GM18873 (cell line): Measurements from ENCODE around the gene FAM222B.
"Not testable (repeated sequence)": the region's sequence is repeated elsewhere in the genome, so short reads cannot be mapped to it uniquely, and the experiment has no call there.

Experiments used
- ATAC-seq: cut with Tn5 transposase; IDR thresholded peaks from one replicate; pipeline ENCODE4 v1.9.1; 2021; ENCODE audit warnings: mild to moderate bottlenecking, moderate library complexity, moderate number of reproducible peaks; ENCODE audit not compliant: unreplicated experiment, low FRiP score

FAM222B gene

DNA sequence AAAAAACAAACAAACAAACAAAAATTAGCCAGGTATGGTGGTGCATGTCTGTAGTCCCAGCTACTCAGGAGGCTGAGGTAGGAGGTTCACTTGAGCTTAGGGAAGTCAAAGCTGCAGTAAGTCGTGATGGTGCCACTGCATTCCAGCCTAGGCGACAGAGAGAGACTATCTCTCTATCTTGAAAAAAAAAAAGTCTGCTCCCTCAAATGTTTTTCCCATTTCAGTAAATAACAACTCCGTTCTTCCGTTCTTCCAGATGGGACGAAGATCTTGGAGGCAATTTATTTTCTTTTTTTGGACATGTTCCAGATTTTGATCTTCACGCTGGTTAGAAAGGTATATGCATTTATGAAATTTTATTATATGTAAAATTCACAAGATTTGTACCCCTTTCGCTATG, 31.2 kb upstream of the FAM222B start:
- ATAC-seq = no peak

DNA sequence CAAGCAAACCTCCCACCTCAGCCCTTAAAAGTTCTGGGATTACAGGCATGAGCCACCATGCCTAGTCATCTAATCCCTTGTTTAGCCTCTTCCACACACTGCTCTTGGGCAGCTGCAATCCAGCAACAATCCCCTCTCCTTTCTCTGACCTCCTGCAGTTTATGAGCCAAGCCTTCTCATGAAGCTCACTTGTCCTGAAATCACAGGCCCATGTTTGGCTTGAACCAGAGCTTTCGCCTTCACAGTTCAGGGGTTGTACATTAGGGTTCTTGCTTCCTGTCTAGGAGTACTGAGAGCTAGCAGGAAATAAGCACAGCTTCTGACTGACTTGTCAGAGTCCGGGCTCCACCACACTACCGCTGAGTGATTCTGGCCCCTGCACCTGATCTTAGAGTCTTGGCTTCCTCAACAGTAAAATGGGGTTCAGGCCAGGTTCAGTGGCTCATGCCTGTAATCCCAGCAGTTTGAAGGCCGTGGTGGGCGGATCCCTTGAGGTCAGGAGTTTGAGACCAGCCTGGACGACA, 28.5 kb upstream of the FAM222B start:
- peak; percentile 75 for ATAC-seq

DNA sequence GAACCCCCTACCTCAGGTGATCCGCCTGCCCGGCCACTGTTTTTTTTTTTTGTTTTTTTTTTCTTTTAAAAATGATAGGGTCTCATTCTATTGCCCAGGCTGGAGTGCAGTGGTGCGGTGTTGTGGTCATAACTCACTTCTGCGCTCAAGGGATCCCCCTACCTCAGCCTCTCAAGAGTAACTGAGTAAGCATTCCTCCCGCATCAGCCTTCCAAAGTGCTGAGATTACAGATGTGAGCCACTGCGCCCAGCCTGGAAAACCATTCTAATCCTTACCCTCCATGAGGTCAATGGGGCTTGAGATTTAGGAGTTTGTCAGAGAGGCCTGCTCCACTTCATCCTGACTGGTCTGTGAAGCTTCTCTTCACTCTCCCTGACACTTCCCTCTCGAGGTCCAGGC, 24.7 kb upstream of the FAM222B start:
- no peak for ATAC-seq

DNA sequence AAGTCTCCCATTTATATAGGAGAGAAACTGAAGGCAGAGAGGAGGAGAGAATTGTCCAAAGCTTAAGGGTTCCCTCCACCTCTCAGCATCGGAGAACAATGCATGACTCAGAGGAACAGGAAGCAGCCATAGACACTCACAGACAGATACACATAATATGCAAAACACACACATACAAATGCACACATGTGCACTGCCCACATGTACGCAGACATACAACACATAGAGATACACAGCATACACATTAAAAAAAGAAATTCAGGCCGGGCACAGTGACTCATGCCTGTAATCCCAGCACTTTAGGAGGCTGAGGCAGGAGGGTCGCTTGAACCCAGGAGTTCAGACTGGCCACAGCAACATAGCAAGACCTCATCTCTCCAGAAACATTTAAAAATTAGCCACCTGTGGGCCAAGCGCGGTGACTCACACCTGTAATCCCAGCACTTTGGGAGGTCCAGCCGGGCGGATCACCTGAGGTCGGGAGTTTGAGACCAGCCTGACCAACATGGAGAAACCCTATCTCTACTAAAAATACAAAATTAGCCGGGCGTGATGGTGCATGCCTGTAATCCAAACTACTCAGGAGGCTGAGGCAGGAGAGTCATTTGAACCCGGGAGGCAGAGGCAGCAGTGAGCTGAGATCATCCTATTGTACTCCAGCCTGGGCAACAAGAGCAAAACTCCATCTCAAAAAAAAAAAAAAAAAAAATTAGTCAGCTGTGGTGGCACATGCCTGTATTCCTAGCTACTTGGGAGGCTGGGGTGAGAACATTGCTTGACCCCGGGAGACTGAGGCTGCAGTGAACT, 23.6 kb upstream of the FAM222B start:
- ATAC-seq = no peak

DNA sequence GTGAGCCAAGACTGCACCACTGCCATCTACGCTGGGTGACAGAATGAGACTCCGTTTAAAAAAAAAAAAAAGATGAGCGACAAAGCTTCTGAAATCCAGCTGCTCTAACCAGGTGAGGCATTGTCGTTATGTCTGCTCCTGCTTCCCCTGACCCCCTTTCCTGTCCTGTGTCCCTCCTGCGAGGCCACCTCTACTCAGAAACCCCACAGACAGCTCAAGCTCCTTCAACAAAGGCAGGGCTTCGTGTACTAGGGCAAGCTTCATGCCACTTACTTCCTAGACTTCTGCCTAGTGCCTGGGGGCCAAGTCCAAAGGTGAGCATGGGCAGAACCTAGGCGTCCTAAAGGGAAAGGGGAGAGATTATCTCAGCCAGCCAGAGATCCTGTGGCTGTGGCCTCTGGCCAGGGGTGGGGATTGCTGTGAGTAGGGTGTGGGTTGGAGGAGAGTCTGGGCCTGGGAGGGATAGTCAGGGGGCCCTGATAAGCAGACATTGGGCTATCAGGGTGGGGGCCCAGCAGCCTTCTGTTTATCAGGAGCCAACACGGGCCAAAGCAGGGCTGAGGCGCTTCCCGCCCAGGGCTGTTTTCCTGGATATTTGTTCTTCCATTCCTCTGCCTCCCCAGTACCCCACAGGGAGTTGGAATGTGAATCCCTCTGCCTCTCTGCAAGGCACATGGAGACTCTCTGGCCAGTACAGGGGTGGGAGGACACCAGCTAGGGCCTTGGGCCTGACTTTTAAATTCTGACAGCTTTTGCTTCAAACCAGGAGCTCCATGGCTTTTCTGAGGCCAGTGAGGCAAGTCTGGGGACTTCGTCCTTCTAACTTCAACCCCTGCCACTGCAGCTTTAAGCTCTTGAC, 22.6 kb upstream of the FAM222B start:
- ATAC-seq = no peak

DNA sequence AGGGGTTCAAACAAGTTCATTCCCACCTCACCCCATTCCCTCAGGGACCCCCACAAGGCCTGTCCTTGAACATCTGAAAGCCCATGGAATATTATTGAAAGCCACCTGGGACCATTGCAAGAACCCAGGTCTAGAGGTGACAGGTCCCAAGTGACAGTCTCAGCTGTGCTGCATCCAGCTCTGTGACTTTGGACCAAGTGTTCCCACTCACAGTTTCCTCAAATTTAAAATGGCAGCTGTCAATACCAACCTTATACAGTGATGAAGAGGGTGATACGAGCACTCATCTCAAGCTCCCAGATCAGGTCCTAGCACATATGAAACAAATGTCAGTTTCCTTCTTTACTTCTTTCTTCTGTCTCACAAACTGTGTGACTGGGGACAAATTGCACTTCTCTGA, 21.4 kb upstream of the FAM222B start:
- no peak for ATAC-seq

DNA sequence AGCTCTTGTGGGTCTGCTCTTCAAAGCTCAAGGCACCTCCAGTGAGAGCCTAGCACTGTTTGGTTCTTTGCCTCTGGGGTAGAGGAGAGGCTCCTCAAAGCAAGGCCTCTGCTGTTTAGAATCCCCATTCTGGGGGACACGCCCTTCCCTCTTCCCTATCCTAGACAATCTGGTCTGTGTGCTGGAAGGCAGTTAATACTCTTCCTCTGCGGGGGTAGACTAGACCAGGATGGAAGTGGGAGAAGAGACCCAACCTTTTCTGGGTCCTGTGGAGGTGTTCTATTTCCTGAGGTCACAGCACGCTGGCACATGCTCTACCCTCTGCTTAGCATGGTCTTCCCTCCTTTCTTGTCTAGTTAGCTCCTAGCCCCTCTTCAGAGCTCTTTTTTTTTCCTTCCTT, 20.0 kb upstream of the FAM222B start:
- ATAC-seq = no peak

DNA sequence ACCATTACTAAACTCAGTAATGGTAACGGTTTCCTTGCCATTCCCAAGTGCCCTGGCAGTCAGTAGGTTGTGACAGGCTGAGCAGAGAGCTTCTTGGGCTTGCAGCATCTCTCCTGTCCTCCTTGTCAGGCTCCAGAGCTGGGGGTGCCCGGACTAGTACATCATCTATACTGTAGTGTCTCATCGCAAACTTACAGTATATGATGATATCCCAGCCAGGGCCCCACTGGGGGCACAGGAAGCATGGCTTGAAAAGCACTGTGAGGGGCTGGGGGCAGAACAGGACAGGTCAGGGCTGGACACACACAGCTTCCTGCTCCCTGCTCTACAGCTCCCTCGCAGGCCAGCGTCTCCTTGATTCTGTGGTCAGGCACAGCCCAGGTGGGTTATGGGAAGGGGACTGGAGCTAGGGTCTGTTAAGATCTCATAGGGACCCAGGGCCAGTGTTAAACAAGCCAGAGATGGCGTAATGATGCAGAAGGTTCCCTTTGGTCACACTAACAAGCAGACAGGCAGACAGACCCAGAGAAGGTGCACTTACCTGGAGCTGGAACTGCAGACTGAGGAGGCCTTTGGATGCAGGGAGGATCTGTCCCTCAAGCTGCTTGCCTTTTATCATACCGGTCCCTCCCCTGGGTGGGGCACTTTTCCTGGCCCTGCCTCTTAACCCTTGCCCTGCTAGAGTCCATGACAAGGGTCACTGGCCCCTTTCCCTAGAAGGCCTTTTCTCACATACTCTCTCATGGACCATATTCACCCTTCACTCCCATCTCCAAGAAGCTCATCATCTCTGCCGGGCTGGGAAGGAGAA, 19.0 kb upstream of the FAM222B start:
- ATAC-seq = no peak

DNA sequence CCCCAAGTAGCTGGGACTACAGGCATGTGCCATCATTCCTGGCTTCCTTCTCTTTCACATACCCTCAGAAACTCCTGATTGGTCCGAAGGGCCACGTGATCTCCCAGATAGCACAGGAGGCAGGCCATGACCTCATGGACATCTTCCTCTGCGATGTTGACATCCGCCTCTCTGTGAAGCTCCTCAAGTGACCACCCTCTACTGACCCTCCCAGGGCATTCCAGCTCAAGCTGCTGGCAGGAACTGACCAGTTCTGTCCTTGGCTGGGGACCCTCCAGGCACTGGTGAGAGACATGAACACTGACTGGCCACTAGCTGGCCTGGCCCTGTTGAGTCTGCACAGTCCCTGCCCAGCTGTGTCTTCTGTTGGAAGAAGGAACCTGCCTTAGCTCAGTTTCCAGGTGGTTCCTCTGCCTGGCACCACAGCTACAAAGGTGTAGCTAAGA, 17.8 kb upstream of the FAM222B start:
- ATAC-seq = no peak

DNA sequence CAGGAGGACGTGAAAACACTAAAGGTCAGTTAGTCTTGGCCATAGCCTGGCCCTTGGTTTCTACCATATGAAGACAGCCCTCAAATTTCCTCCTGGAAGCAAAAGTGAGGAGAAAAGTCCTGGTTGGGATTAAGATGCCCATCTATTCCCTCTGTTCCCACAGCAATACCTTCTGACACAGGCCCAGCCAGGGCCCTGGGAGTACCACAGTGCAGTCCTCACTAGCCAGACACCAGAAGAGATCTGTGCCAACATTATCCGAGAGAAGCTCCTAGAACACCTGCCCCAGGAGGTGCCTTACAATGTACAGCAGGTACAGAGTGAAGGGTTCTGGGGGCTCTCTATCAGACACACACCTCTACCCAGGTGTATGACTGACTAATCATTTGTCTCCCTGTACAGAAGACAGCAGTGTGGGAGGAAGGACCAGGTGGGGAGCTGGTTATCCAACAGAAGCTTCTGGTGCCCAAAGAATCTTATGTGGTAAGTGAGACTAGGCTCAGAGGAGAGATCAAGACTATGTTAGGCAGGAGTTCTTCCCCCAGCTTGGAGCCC, 16.3 kb upstream of the FAM222B start:
- no peak for ATAC-seq

DNA sequence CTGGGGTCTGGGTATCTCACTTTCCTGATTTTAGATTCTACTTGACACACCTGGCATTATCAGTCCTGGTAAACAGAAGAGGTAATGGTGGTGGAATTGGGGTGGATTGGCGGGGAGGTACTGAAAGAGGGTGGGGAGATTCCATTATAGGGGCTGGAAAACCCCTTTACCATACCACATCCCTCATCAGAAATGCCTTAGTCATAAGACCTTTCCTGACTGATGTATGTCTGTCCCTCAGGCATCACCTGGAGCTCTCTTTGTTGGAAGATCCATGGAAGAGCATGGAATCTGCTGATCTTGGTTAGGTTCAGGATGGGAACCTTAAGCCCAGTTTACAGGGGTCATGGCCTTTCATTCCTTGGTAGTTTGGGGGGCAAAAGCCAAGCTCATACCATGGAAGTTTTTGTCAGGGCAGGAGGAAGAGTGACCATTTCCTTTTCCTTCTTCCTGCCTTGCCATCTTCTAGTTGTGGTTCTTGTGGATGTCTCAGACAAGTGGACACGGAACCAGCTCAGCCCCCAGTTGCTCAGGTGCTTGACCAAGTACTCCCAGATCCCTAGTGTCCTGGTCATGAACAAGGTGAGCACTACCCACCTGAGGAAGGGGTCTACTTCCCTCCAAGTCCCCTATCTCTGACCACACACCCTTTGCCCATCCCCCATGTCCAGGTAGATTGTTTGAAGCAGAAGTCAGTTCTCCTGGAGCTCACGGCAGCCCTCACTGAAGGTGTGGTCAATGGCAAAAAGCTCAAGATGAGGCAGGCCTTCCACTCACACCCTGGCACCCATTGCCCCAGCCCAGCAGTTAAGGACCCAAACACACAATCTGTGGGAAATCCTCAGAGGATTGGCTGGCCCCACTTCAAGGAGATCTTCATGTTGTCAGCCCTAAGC, 15.6 kb upstream of the FAM222B start:
- no peak for ATAC-seq

DNA sequence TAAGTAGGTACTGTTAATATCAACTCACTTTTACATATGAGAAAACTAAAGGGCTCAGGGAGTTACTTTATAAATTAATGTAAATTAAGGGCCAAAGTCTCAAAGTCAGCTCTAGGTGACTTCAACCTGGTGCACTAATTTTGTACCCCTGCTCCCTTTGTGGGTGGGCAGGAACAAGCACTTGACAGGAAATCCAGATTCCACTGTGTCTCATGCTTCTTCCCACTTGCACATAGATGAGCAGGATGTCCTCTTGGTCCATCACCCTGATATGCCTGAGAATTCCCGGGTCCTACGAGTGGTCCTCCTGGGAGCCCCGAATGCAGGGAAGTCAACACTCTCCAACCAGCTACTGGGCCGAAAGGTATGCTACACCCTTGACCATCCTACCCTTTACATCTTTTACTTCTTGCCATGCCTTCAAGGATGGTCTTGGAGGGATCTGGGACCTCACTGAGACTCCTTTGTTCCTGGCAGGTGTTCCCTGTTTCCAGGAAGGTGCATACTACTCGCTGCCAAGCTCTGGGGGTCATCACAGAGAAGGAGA, 13.5 kb upstream of the FAM222B start:
- ATAC-seq = no peak

DNA sequence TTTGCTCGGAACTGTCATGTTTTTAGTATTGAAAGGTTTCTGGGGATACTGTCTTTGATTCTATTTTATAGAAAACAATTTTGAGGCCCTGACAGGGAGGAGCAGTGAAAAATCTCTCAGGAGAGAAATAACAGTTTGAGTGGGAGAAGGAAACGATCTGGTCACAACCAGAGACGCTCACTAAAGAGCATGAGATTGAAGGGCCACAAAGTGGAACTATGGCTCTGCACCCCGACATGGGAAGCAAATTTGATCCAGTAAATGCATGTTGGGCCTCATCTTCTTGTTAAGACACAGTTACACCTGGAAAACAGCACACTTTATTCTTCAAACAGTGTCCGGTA, 12.7 kb upstream of the FAM222B start:
- ATAC-seq = no peak

DNA sequence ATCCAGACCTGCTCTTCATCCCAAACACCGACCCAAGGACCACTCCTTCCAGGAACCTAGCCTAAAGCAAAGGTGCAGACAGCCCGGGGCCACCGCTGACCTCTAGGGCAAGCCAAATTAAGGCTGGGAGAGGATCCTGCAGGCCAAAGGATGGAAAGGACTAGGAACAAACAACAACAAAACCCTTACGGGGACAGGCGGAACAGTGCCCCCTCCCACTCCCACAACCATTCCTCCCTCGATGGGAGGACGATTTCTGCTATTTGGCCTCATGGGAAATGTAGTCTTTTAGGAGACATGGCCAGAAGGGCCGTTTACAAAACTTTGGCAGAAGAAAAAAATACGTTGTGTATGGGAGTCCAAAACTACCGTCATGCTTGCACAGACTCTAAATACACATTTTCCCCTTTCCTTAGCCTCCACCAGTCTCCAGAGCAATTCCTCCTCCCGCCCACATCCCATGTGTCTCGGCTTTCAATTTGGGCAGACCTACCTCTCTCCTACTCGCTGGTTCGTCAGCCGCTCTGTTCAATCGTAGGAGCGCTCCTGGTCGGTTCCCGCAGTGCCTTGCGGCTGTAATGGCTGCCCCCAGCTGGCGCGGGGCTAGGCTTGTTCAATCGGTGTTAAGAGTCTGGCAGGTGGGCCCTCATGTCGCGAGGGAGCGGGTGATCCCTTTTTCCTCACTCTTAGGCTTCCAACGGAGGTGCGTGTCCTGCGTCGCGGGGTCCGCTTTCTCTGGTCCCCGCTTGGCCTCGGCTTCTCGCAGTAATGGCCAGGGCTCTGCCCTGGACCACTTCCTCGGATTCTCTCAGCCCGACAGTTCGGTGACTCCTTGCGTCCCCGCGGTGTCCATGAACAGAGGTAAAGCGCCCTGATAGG, 12.1 kb upstream of the FAM222B start, which contains the start of gene ERAL1:
Gene ERAL1 (plus strand): TSS at position 560 of the 879 bp plus-strand sequence. CDS start 19 bp downstream, at position 579.
- peak; percentile 69 for ATAC-seq

DNA sequence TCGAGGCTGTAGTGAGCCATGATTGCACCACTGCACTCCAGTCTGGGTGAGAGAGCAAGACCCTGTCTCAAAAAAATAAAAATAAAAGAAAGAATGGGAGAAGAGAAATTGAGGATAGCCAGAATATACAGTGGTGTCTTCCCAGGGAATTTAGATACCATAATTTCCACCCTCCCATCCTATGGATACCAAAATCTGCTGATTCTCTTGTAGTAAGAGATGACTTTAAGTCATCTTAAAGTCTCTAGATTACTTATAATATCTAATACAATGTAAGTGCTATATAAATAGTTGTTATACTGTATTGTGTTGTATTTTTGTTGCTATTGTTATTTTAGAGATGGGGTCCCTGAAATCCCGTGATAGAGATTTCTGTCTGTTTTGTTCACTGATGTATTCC, 10.7 kb upstream of the FAM222B start:
- ATAC-seq = no peak

DNA sequence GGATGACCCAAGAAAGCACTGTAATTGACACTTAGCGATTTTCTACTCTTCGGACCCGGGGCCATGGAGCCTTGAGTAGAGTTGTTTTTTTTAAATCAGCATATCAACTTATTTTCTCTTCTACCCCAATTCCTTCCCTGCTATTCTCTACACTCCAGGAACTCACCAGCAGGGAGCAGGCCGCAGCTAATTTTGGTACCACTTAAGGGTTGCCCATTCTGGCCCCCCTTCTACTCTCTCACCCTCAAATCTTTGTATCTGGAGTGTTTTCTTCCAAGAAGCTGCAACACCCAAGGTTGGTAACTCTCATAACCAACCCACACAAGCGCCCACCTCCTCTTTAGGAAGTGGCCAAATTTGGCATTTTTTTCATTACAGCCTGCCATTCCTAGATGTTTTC, 6.7 kb upstream of the FAM222B start:
- no peak for ATAC-seq

DNA sequence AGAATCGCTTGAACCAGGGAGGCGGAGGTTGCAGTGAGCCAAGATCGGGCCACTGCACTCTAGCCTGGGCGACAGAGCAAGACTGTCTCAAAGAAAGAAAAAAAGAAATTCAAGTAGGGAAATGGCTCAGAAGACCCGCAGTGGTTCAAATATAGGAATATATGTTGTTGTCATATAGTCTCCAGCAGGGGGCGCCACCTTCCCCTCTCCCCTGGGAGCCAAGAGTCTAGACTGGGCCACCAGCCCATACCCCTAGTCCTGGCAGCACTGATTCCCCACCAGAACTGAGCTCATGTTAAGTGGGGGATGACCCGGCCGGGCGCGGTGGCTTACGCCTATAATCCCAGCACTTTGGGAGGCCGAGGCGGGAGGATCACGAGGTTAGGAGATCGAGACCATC, 6.1 kb upstream of the FAM222B start:
- ATAC-seq = not testable (repeated sequence)

DNA sequence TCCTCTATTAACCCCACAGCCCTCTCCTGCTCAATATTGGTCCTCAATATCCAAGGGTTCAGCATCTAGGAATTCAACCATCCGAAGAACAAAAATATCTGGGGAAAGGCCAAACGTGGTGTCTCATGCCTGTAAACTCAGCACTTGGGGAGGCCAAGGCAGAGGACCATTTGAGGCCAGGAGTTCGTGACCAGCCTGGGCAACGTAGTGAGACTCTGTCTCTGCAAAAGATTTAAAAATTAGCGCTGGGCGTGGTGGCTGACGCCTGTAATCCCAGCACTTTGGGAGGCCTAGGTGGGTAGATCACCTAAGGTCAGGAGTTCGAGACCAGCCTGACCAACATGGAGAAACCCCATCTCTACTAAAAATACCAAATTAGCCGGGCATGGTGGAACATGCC, 4.1 kb upstream of the FAM222B start:
- ATAC-seq = not testable (repeated sequence)
